CD4-positive, alpha-beta T cell (primary cell): Measurements from ENCODE around the gene METTL4. TPM values are rescaled to one million over a fixed set of nuclear protein-coding genes. Genes with fewer than 3 reads are reported as not detected.

Experiments
- ATAC-seq: fragments of 200-7000 bp; cut with Tn5 transposase; one replicate; pipeline ENCODE4 v1.10.0; 2022; ENCODE audit warnings: mild to moderate bottlenecking; ENCODE audit not compliant: poor library complexity
- CTCF ChIA-PET: fragments of 350-600 bp; sonication (Branson Sonifier 250); formaldehyde crosslinking; loops from one replicate; lab custom pipeline; 2021; ENCODE audit warnings: antibody characterized with exemption, inconsistent platforms; lab: Charles Lee
- POLR2A ChIA-PET: fragments of 350-600 bp; sonication (Branson Sonifier 250); formaldehyde crosslinking; loops from one replicate; lab custom pipeline; 2021; ENCODE audit warnings: antibody characterized with exemption, inconsistent platforms; lab: Charles Lee
- DNase-seq, 14 experiments: peaks; one replicate each; pipeline ENCODE4 v3.0.0-alpha.2; 2013 to 2020; ENCODE audit warnings: mixed read lengths in 2 of 14
- H3K27ac ChIP-seq, 2 donors: one replicate each; pipeline versions ENCODE4 v1.5.1 to v1.7.0; 2013; ENCODE audit warnings: low read length in 2 of 2, low read depth in 1 of 2, mild to moderate bottlenecking in 1 of 2
- H3K27me3 ChIP-seq, 2 experiments: 1 replicate in 1 of 2; 2 replicates in 1 of 2; pipeline versions ENCODE4 v1.6.1 to v1.7.0; 2013; ENCODE audit warnings: low read length in 2 of 2, control low read depth in 1 of 2, mild to moderate bottlenecking in 1 of 2, moderate library complexity in 1 of 2; ENCODE audit not compliant: insufficient read depth in 2 of 2, control insufficient read depth in 1 of 2
- H3K36me3 ChIP-seq: one replicate; pipeline ENCODE4 v1.6.1; 2013; ENCODE audit warnings: low read length, control low read depth; ENCODE audit not compliant: insufficient read depth
- H3K4me1 ChIP-seq: one replicate; pipeline ENCODE4 v1.6.1; 2013; ENCODE audit warnings: low read length, control low read depth; ENCODE audit not compliant: insufficient read depth
- H3K4me3 ChIP-seq: one replicate; pipeline ENCODE4 v1.5.1; 2013; ENCODE audit warnings: mild to moderate bottlenecking, low read length, moderate library complexity
- H3K9me3 ChIP-seq, 2 experiments: 1 replicate in 1 of 2; 2 replicates in 1 of 2; pipeline versions ENCODE4 v1.6.1 to v1.7.0; 2013; ENCODE audit warnings: low read length in 2 of 2, mild to moderate bottlenecking in 2 of 2, control low read depth in 1 of 2, moderate library complexity in 1 of 2; ENCODE audit not compliant: control insufficient read depth in 1 of 2, insufficient read depth in 1 of 2
- H3K27ac Mint-ChIP-seq: one replicate; pipeline ENCODE4 v1.8.0; 2020; ENCODE audit warnings: mixed read lengths
- H3K27me3 Mint-ChIP-seq: one replicate; pipeline ENCODE4 v1.8.0; 2021; ENCODE audit warnings: mixed read lengths
- H3K36me3 Mint-ChIP-seq: one replicate; pipeline ENCODE4 v1.8.0; 2021; ENCODE audit warnings: low read depth, mixed read lengths
- H3K4me1 Mint-ChIP-seq: one replicate; pipeline ENCODE4 v1.8.0; 2021; ENCODE audit warnings: low read depth, mixed read lengths
- H3K4me3 Mint-ChIP-seq: one replicate; pipeline ENCODE4 v1.8.0; 2020; ENCODE audit warnings: mild to moderate bottlenecking, mixed read lengths
- H3K9me3 Mint-ChIP-seq: one replicate; pipeline ENCODE4 v1.8.0; 2020; ENCODE audit warnings: mixed read lengths
- CTCF ChIP-seq: fragments of 200-600 bp; IDR thresholded peaks from one replicate; pipeline ENCODE4 v1.8.0; 2022; ENCODE audit warnings: antibody characterized with exemption, mild to moderate bottlenecking
- intact Hi-C, 2 experiments: fragments of 100-400 bp; cut with DNase I in 1 of 2; cut with micrococcal nuclease in 1 of 2; formaldehyde crosslinking; loops; one replicate each; pipeline versions ENCODE4 v1.15.1 to v1.9.0; 2023 to 2025; cut with DNase I, micrococcal nuclease
- total RNA-seq, 174 experiments: library from RNA in 2 of 174; stranded (reverse) in 2 of 174; gene quantifications; one replicate each; pipeline ENCODE4 v1.2.3 and lab custom pipeline; 2021 to 2026

METTL4 gene
- total RNA-seq, 2 experiments from 2014 or later: 6.5 to 10.4 TPM

- H3K36me3 Mint-ChIP-seq: peaks cover 69% of the 10 kb centered on the region
- POLR2A ChIA-PET: no interaction called here
- Histone ChIP-seq H3K4me3 (no peak overlapping the region), H3K36me3 (peaks cover 11% of the 10 kb centered on the region), H3K27me3 (no peaks in the 10 kb centered on the region), H3K27ac (no peak overlapping the region), H3K4me1 (no peaks in the 10 kb centered on the region), H3K9me3 (no peaks in the 10 kb centered on the region)
- intact Hi-C loops: no loop called here
- no peak for TF ChIP-seq CTCF
- CTCF ChIA-PET: no interaction called here
- H3K9me3 Mint-ChIP-seq: no peaks in the 10 kb centered on the region
- H3K4me3 Mint-ChIP-seq: no peak overlapping the region
- DNase-seq (no peak), ATAC-seq (no peak)
- no peaks in the 10 kb centered on the region for H3K27me3 Mint-ChIP-seq
- peaks cover 5% of the 10 kb centered on the region for H3K4me1 Mint-ChIP-seq
- H3K27ac Mint-ChIP-seq: no peak overlapping the region
Observed at GRCh38 chr18:2538236-2538635, 33.1 kb downstream of the METTL4 start.

GRCh38 chr18:2537296-2537695, 34.0 kb downstream of the METTL4 start:
- ATAC-seq (no peak), DNase-seq (no peak)
- Mint-ChIP-seq H3K9me3 (no peaks in the 10 kb centered on the region), H3K27ac (no peak overlapping the region), H3K4me1 (peaks cover 5% of the 10 kb centered on the region), H3K36me3 (peaks cover 76% of the 10 kb centered on the region), H3K27me3 (no peaks in the 10 kb centered on the region), H3K4me3 (no peak overlapping the region)
- no peak overlapping the region for H3K27ac ChIP-seq
- H3K27me3 ChIP-seq: no peaks in the 10 kb centered on the region
- H3K36me3 ChIP-seq: peaks cover 11% of the 10 kb centered on the region
- ChIA-PET POLR2A (no interaction called here), CTCF (no interaction called here)
- H3K4me3 ChIP-seq: no peak overlapping the region
- no peaks in the 10 kb centered on the region for H3K9me3 ChIP-seq
- TF ChIP-seq CTCF: no peak
- intact Hi-C loops: no loop called here
- H3K4me1 ChIP-seq: no peaks in the 10 kb centered on the region

- no peak for DNase-seq
- no peaks in the 10 kb centered on the region for H3K9me3 Mint-ChIP-seq
- no peaks in the 10 kb centered on the region for H3K4me1 Mint-ChIP-seq
- no peaks in the 10 kb centered on the region for H3K27me3 ChIP-seq
- H3K27ac Mint-ChIP-seq: no peak overlapping the region
- no peak overlapping the region for H3K4me3 ChIP-seq
- H3K36me3 ChIP-seq: peaks cover 11% of the 10 kb centered on the region
- ChIA-PET POLR2A (no interaction called here), CTCF (no interaction called here)
- H3K36me3 Mint-ChIP-seq: peaks cover 76% of the 10 kb centered on the region
- H3K9me3 ChIP-seq: no peaks in the 10 kb centered on the region
- no peak for TF ChIP-seq CTCF
- no peak overlapping the region for H3K4me3 Mint-ChIP-seq
- ATAC-seq: no peak
- no peaks in the 10 kb centered on the region for H3K4me1 ChIP-seq
- no peaks in the 10 kb centered on the region for H3K27me3 Mint-ChIP-seq
- no peak overlapping the region for H3K27ac ChIP-seq
- intact Hi-C loops: no loop called here
Observed at GRCh38 chr18:2536493-2536892, 34.8 kb downstream of the METTL4 start.
